Testis (tissue), 2 donors: Measurements from ENCODE around the gene LRP1B.

Experiments
- POLR2A ChIP-seq: fragments of 450-650 bp; IDR thresholded peaks from one replicate; pipeline ENCODE4 v1.6.1; 2017; ENCODE audit warnings: antibody characterized with exemption, mild to moderate bottlenecking, moderate library complexity
- TF ChIP-seq, protein P1 (sequence below), 3 experiments: fragments of 450-650 bp in 2 of 3; fragments of 200-600 bp in 1 of 3; sonication (generic) in 1 of 3; IDR thresholded peaks; one replicate each; pipeline ENCODE4 v1.5.1; 2016 to 2019; ENCODE audit warnings: antibody characterized with exemption in 3 of 3, mild to moderate bottlenecking in 2 of 3, moderate library complexity in 1 of 3

DNA sequence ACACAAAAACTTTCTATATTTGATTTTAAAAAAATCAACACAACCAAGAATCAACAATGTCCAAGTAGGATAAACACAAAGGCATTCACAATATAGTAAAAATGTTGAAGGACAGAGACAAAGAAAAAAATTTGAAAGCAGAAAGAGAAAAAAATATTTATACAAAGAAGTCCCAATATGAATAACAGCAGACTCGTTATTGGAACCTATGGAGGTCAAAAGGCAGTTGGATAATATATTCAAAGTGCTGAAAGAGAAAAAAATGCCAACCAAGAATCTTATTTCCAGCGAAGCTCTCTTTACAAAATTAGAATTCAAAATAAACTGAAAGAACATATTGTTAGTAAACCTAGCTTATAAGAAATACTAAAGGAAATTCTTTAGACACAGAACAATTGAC lies 859.5 kb downstream of the LRP1B start:
- TF ChIP-seq, protein P1, sequence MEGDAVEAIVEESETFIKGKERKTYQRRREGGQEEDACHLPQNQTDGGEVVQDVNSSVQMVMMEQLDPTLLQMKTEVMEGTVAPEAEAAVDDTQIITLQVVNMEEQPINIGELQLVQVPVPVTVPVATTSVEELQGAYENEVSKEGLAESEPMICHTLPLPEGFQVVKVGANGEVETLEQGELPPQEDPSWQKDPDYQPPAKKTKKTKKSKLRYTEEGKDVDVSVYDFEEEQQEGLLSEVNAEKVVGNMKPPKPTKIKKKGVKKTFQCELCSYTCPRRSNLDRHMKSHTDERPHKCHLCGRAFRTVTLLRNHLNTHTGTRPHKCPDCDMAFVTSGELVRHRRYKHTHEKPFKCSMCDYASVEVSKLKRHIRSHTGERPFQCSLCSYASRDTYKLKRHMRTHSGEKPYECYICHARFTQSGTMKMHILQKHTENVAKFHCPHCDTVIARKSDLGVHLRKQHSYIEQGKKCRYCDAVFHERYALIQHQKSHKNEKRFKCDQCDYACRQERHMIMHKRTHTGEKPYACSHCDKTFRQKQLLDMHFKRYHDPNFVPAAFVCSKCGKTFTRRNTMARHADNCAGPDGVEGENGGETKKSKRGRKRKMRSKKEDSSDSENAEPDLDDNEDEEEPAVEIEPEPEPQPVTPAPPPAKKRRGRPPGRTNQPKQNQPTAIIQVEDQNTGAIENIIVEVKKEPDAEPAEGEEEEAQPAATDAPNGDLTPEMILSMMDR (IDR thresholded peaks at IDR 0.05): no peak
- TF ChIP-seq POLR2A: no peak
